ENCODE measurements around the gene TMC1.

Gene TMC1

GRCh38 chr9:72614067-72614466, 92.7 kb downstream of the TMC1 start:
- DNase-seq (ENCODE audit: low spot score): no peak

DNA sequence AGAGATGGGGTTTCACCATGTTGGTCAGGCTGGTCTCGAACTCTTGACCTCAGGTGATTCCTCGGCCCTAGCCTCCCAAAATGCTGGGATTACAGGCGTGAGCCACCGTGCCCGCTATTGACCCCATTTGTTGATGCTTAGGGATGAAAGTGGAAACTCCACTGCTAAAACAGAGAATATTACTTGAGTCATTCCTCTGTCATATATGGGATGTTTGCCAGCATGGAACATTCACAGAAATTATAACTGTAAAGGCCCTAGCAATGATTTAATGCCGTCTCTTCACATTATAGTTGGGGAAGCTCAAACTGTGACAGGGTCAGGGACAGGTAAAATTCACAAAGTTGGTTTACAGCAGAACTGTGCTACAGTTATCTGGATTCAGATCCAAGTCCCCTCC, 94.5 kb downstream of the TMC1 start:
- no peak for DNase-seq (ENCODE audit: low spot score)

GRCh38 chr9:72618811-72619210, 97.4 kb downstream of the TMC1 start:
- DNase-seq (ENCODE audit: low spot score): no peak

- no peak for DNase-seq (ENCODE audit: low spot score)
Measured at GRCh38 chr9:72622186-72622585, 100.8 kb downstream of the TMC1 start.

DNA sequence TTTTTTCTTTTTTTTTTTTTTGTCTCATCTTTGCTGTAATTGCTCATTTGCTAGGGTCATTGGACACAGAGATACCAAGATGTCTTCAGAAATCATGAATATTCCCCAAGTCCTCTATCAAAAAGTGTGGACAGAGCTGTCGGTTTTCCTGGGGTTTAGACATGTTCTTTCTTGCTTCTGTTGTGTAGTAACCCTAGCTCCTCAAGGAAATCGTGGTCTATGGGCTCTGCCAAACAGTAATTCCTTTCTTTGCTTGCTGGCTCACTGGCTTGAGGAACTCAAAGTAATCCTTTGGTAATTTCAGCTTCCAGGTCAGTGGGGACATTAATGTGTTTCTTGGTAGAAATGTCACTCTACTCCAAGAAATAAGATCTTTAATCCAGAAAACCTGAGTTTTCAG, 101.7 kb downstream of the TMC1 start:
- DNase-seq (ENCODE audit: low spot score): peak; percentile 25

GRCh38 chr9:72627147-72627546, 105.7 kb downstream of the TMC1 start:
- DNase-seq (ENCODE audit: low spot score): no peak

DNA sequence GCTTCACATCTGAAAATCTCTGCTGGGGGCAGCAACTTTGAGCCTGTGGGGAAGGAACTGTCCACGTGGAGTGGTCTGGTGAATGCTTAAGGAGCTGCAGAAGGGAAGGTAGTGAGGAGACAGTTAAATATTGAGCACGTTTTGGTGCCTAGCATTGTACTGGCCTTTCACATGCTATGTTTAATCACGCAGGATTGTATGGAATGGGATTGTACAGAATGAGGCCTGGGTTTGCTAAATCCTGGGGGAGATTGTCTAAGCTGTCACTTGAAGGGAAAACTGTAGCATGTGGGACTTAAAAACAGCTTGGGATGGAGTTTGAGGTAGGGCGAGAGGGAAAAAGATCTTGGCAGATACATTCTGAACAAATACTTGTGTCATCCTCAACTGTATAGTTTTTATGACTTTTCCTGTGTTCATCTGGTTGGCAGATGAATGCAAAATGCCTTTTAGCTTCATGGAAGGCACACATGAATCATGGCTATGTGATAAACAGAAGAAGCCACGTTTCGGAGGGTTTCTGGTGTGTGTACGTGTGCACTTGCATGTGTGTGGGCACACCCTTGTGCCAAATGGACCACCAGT, 106.6 kb downstream of the TMC1 start:
- DNase-seq (ENCODE audit: low spot score): no peak

GRCh38 chr9:72633966-72634365, 112.6 kb downstream of the TMC1 start:
- DNase-seq (ENCODE audit: low spot score): peak; percentile 69

DNA sequence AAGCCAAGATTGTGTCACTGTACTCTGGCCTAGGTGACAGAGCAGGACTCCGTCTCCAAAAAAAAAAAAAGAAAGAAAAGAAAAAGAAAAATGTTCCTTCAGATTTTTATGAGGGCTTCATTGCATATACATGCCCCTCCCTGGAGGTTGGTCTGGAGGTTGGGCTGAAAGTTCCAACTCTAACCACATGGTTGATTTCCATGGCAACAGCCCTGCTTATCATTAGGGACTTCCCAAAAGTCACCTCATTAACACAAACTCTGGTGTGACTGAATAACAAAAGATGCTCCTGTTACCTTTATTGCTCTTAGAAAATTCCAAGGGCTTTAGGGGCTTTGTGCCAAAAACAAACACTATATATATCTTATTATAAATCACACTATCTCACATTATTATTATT, 113.8 kb downstream of the TMC1 start:
- no peak for DNase-seq (ENCODE audit: low spot score)

- DNase-seq (ENCODE audit: low spot score): no peak
Measured at GRCh38 chr9:72636621-72637020, 115.2 kb downstream of the TMC1 start.

DNA sequence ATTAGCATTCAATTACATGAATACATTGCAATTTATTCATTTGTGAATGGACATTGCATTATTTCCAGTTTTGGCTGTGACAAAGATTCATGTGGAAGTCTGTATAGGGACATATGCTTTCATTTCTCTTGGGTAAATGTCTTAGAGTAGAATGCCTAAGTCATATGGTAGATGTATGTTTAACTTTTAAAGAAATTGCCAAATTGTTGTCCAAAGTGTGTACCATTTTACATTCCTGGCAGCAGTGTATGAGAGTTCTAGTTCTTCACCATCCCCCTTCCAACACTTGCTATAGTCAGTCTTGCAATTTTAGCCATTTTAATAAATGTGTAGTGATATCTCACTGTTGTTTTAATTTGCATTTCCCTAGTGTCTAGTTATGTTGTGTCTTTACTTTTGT, 122.2 kb downstream of the TMC1 start:
- no peak for DNase-seq (ENCODE audit: low spot score)

DNA sequence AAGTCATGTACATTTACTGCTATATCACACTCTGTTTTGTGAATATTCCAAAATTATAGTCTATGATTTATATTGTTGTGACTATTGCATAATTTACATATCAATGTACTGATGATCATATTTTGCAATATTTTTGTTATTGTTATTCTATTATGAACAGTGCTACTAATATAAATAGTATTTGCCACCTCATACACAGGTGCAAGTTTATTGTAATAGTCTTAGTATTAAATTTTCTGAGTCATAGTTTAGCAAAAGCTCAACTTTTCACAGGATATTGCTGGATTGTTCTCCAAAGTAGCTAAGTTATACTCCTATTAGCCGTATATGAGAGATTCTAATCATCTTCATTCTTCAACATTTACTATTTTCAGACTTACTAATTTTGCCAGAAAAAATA, 124.7 kb downstream of the TMC1 start:
- no peak for DNase-seq (ENCODE audit: low spot score)

DNA sequence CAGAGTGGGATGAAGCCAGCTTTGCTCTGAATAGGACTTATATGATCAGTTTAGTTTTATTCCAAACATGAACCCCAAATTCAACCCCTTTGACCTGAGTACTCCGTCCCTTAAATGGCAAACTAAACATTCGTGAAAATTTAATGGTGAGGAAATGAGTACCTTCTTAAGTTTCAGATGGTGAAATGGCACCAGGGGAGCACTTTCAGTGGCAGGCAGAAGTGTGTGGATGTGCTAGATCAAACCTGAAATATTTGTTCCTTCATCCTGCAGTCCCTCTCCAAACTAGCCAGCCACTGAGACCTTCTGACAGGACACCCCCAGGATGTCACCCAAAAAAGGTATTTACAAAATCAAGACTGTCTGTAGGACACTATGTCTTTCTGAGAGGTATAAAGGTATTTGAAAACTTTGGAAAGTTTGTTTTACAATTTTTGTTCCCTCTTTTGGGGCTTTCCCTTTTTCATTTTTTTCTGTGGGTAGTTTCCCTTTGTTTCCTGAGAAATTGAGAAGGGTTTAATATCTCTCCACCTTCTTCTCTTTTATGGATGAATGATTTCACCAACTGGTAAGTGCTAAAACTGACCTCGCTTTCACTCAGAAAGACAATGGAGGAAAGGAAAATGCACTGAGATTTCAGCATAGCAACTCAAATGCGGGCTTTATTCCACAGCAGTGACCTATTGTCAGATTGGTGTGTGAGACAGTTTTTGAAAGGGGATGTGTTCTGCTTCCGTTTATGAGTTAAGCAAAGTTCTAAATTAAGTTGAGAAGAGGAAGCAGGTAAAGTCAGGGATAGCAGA, 127.1 kb downstream of the TMC1 start:
- DNase-seq (ENCODE audit: low spot score): no peak

- no peak for DNase-seq (ENCODE audit: low spot score)
Measured at GRCh38 chr9:72649127-72649442, 127.7 kb downstream of the TMC1 start.

DNA sequence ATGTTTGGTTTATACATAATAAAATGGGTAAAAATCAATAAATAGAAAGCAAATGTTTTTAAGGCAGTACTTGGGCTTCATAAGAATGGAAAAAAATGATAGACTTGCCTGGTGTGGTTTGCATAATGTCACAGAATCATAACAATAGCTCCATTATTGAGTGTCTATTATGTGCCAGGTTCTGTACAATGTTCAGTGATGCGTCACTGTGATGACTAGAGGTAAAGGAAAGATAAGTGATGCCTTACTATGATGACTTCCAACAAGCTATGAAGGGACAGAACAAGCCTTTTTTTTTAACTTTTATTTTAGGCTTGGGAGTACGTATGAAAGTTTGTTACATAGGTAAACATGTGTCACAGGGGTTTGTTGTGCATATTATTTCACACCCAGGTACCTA, 128.8 kb downstream of the TMC1 start:
- no peak for DNase-seq (ENCODE audit: low spot score)

DNA sequence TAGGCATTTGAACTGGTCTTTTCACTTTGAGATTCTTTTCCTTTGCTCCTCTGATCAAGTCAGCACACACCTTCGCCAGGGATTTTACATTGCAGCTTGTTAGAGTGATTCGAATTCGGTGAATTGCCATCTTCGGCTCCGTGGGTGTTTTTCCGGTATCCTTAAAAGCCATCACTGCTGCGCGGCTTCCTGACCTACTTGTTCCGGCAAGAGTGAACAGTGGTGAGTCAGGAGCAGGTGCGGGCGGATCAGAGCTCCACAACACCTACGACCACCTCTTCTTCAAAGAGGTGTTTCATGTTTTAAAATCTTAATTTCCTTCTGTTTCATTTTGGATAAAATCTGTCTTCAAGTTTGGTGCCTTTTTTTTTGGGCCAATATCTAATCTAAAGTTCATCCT, 134.6 kb downstream of the TMC1 start:
- no peak for DNase-seq (ENCODE audit: low spot score)

- DNase-seq (ENCODE audit: low spot score): no peak
Measured at GRCh38 chr9:72657023-72657422, 135.6 kb downstream of the TMC1 start.

DNA sequence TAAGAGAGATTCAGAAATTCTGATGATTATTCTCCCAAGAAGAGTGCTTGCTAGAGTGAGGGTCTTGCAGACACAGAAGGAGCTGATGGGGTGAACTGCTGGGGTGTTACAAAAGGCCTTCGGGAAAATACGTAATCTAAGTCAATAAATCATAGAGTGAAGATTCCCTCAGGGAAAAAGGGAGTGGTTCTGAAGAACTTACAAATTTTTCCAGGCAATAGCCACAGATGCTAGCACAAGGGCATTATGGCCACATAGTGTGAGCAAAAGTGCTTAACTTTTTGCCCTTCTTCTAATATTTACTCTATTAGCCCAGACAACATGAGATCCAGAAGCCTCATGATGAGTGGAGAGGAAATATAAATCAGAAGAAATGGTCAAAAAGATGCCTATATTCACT, 137.3 kb downstream of the TMC1 start:
- DNase-seq (ENCODE audit: low spot score): no peak

DNA sequence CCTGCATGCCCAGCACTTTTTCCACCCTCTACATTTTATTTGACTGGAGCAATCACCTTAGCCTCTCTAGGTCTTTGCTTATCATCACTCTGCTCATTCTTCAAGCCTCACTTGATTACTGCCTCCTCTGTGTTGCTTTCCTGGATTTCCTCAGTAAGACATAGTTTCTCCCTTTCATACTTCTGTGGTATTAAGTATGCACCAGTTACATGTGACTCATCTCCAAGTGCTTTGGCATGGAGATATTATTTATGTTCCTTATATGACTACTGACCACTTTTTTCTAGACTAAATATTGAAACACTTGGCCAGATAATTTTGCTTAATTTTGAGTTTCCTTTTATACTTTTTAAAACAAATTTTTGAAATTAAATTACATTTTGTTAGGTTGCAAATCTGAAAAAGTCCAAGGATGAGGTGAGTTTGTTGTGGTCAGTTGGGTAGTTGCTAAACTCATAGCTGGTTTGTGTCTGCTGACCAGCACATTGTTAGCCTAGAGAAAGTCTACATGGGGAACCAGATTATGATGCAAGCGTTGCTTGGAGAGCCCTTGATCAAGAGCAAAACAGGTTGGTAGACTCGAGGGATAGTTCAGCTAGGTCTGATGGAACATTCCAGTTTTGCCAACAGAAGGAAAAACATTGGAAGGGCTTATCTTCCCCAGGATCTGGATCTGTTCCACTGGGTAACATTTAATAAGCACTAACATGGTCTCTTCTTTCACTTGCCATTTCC, 140.2 kb downstream of the TMC1 start:
- DNase-seq (ENCODE audit: low spot score): peak; percentile 69

DNA sequence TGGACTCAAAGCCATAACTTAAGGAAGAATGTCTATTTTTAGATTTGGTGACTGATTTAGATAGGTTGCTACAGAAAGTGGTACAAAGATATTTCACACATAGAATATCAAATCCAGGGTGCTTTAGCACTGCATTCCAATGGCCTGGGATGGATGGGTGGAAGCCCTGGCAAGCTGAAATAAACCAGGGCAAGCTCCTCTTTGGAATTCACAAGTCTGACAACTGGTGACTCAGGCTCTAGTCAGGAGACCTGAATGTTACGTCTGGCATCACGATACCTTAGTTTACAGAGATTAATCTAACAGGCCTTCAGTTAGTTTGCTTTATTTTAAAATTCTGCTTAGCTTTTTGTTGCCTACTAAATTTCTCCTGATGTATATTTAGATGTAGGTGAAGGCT, 144.0 kb downstream of the TMC1 start:
- peak; percentile 68 for DNase-seq (ENCODE audit: low spot score)

DNA sequence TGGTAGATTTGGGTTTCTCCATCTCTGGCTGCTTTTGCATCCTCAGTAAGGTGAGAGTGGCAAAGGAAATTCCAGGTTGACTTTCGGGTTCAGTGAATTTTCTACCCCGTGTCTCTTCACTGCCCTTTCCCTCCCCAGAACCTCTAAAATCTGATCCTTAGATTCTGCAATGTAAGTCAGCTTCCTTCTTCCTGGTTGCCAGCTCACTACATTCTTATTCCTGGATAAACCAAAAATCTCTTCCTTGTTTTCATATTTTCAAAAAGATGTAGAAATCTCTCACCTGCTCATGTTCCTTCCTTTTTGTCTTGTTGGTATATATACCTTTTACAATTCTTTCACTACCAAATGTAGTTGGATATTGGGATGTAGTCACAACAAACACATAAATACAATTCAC, 145.8 kb downstream of the TMC1 start:
- no peak for DNase-seq (ENCODE audit: low spot score)

DNA sequence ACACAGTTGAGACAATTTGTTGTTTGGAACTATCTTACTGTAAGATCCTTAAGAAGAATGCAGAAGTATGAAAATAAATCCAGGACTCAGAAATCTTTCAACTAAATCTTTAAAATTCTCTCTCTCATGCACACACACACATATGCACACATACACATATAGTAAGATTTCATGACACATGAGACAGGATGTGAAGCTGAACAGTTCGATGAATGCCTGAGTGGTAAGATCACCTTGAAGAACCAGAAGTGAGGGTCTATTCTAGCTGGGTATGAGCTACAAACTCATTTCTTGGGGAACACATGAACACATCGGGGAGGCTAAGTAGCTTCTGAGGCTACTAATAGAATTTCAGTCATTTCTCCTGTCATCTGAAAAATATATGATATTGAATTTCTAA, 153.6 kb downstream of the TMC1 start:
- no peak for DNase-seq (ENCODE audit: low spot score)

- peak; percentile 40 for DNase-seq (ENCODE audit: low spot score)
Measured at GRCh38 chr9:72675586-72675985, 154.2 kb downstream of the TMC1 start.
